GM06990 (cell line): Measurements from ENCODE around the gene SLC6A7.
"Not testable (repeated sequence)": the region's sequence is repeated elsewhere in the genome, so short reads cannot be mapped to it uniquely, and the experiment has no call there.

Experiments used
- DNase-seq: peaks from one replicate; pipeline ENCODE4 v3.0.0-alpha.2; 2011; ENCODE audit not compliant: insufficient read length; ENCODE audit errors: extremely low read depth
- H3K27me3 ChIP-seq: replicated peaks from 2 replicates; pipeline ENCODE4 v1.6.0; 2011; ENCODE audit warnings: low read length; ENCODE audit not compliant: control insufficient read depth, insufficient read depth
- H3K36me3 ChIP-seq: 2 replicates; pipeline ENCODE4 v1.5.1; 2011; ENCODE audit warnings: low read length; ENCODE audit not compliant: control insufficient read depth, insufficient read depth
- H3K4me3 ChIP-seq: replicated peaks from 2 replicates; pipeline ENCODE4 v1.5.1; 2011; ENCODE audit warnings: low read depth, mild to moderate bottlenecking, control low read depth, low read length
- CTCF ChIP-seq: IDR thresholded peaks from 2 replicates; pipeline ENCODE4 v1.5.1; 2011; ENCODE audit warnings: low read length, control low read depth, mild to moderate bottlenecking, inconsistent platforms; ENCODE audit not compliant: insufficient read depth, poor library complexity, severe bottlenecking

SLC6A7 gene

GRCh38 chr5:150247726-150248125, 57.9 kb downstream of the SLC6A7 start:
- DNase-seq: no peak
- no peak overlapping the region for H3K4me3 ChIP-seq
- no peaks in the 10 kb centered on the region for H3K36me3 ChIP-seq
- TF ChIP-seq CTCF: no peak
- H3K27me3 ChIP-seq: no peaks in the 10 kb centered on the region; the same call in 1 of the 2 replicates

DNA sequence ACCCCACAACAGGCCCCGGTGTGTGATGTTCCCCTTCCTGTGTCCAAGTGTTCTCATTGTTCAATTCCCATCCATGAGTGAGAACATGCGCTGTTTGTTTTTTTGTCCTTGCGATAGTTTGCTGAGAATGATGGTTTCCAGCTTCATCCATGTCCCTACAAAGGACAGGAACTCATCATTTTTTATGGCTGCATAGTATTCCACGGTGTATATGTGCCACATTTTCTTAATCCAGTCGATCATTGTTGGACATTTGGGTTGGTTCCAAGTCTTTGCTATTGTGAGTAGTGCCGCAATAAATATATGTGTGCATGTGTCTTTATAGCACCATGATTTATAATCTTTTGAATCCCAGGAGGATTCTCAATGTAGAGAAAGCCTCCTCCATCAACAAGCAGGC, 58.6 kb downstream of the SLC6A7 start:
- not testable (repeated sequence) for H3K27me3 ChIP-seq, H3K36me3 ChIP-seq, DNase-seq, H3K4me3 ChIP-seq

DNA sequence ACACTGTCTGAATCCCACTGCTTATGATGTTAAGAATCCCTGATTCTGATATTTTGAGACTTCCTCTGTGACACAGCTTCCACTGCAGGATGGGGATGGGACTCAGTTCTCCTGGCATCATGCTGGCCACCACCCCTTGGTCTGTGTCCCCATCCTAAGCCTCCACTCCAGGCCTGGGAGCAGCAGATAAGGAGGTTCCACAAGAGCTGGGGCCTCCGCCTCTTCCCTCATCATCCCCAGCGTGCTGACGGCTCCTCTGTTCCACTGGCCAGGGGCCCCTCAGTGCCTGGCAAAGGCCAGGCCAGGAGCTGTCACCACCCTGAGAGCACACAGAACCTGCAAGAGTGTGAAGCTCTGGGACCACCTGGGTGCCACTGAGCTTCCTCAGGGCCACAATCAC, 59.1 kb downstream of the SLC6A7 start:
- H3K27me3 ChIP-seq: no peaks in the 10 kb centered on the region; the same call in 1 of the 2 replicates
- no peaks in the 10 kb centered on the region for H3K36me3 ChIP-seq
- no peak for DNase-seq
- no peak for TF ChIP-seq CTCF
- no peak overlapping the region for H3K4me3 ChIP-seq

DNA sequence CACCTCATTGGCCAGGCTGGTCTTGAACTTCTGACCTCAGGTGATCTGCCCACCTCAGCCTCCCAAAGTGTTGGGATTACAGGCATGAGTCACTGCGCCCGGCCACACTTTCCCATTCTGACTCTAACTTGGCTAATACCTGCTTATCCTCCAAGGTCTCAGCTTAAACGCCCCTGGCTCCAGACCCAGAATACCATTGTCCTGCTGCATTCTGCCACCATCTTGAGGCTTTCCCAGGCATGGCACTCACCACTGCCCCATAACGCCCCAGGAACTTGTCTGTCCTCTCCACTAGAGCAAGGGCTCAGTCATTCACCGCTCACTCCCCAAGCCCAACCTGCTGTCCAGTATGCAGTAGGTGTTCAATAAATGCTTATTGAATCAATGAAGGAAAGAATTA, 59.9 kb downstream of the SLC6A7 start:
- DNase-seq: no peak
- Histone ChIP-seq H3K36me3 (no peaks in the 10 kb centered on the region), H3K27me3 (no peaks in the 10 kb centered on the region; the same call in 1 of the 2 replicates), H3K4me3 (no peak overlapping the region)
- no peak for TF ChIP-seq CTCF

GRCh38 chr5:150251504-150251903, 61.6 kb downstream of the SLC6A7 start:
- no peaks in the 10 kb centered on the region; the same call in 1 of the 2 replicates for H3K27me3 ChIP-seq
- H3K36me3 ChIP-seq: no peaks in the 10 kb centered on the region
- no peak overlapping the region for H3K4me3 ChIP-seq
- no peak for DNase-seq
- TF ChIP-seq CTCF: no peak

- TF ChIP-seq CTCF: no peak
- no peaks in the 10 kb centered on the region for H3K36me3 ChIP-seq
- no peak for DNase-seq
- no peaks in the 10 kb centered on the region; the same call in 1 of the 2 replicates for H3K27me3 ChIP-seq
- no peak overlapping the region for H3K4me3 ChIP-seq
Measured at GRCh38 chr5:150252489-150252888, 62.6 kb downstream of the SLC6A7 start.
